ENCODE results near the gene KCNJ11.

DNA sequence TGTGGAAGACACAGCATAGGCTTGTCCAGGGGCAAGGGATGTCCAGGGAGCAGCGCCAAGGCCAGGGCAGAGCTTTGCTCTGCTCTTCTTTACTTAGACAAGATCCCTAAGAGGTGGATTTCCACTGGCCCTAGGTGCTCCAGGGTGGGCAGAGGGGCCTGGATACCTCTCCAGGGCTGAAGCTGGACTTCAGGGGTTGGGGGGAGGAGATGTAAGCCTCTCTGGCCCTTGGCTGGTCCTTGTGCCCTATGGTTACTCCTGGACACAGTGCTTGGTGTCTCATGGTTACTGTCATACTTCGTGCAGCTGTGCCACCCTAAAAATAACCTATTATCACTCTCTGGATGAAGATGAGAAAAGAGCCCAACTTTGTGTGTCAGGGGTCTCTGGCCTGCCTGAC is 12.9 kb upstream of the KCNJ11 start:
- TF ChIP-seq CTCF (IDR thresholded peaks at IDR 0.05; ENCODE audit: insufficient read depth, low read length, poor library complexity, severe bottlenecking) (no peak), EZH2phosphoT487 (conservative IDR thresholded peaks at IDR 0.05; ENCODE audit: low read length) (no peak)
